NB4 (cell line): ENCODE measurements around the gene VIM.

ENCODE experiments used
- DNase-seq: peaks from one replicate; pipeline ENCODE4 v3.0.0; 2010; ENCODE audit warnings: low read depth
- H3K4me3 ChIP-seq: one replicate; pipeline ENCODE4 v1.5.1; 2011; ENCODE audit warnings: mild to moderate bottlenecking, low read depth, low read length, moderate library complexity
- MYC ChIP-seq: IDR thresholded peaks from 2 replicates; pipeline ENCODE4 v1.6.1; 2011; ENCODE audit warnings: low read depth, low read length
- POLR2A ChIP-seq: IDR thresholded peaks from 2 replicates; pipeline ENCODE4 v1.6.1; 2011; ENCODE audit warnings: mild to moderate bottlenecking; ENCODE audit not compliant: insufficient read length; ENCODE audit errors: extremely low read depth
- TF ChIP-seq, protein P1 (sequence below): IDR thresholded peaks from one replicate; pipeline ENCODE4 v1.5.1; 2012; ENCODE audit warnings: low read depth, low read length
- TF ChIP-seq, protein P2 (sequence below): IDR thresholded peaks from 2 replicates; pipeline ENCODE4 v1.6.1; 2011; ENCODE audit warnings: low read depth, low read length

Gene VIM

DNA sequence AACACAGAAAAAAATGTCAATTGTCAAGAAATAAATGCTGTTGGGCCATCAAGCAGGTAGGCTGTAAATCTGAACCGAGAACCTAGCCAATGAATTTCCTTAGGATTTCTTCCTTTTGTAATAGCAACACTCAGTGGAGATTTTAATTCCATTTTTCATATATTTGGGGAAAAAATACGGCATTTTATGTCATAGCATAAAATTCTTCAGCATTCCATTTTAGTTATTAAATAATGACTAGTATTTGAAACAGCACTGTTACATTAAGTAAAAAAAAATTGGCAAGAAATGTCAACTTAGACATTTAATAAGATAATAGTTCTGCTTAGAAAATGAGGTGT is 12.3 kb upstream of the VIM start:
- no peak overlapping the region for H3K4me3 ChIP-seq
- no peak for DNase-seq
- TF ChIP-seq, protein P1, sequence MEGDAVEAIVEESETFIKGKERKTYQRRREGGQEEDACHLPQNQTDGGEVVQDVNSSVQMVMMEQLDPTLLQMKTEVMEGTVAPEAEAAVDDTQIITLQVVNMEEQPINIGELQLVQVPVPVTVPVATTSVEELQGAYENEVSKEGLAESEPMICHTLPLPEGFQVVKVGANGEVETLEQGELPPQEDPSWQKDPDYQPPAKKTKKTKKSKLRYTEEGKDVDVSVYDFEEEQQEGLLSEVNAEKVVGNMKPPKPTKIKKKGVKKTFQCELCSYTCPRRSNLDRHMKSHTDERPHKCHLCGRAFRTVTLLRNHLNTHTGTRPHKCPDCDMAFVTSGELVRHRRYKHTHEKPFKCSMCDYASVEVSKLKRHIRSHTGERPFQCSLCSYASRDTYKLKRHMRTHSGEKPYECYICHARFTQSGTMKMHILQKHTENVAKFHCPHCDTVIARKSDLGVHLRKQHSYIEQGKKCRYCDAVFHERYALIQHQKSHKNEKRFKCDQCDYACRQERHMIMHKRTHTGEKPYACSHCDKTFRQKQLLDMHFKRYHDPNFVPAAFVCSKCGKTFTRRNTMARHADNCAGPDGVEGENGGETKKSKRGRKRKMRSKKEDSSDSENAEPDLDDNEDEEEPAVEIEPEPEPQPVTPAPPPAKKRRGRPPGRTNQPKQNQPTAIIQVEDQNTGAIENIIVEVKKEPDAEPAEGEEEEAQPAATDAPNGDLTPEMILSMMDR, result no peak
- TF ChIP-seq POLR2A (no peak), MYC (no peak)
- TF ChIP-seq, protein P2, sequence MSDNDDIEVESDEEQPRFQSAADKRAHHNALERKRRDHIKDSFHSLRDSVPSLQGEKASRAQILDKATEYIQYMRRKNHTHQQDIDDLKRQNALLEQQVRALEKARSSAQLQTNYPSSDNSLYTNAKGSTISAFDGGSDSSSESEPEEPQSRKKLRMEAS, result no peak

DNA sequence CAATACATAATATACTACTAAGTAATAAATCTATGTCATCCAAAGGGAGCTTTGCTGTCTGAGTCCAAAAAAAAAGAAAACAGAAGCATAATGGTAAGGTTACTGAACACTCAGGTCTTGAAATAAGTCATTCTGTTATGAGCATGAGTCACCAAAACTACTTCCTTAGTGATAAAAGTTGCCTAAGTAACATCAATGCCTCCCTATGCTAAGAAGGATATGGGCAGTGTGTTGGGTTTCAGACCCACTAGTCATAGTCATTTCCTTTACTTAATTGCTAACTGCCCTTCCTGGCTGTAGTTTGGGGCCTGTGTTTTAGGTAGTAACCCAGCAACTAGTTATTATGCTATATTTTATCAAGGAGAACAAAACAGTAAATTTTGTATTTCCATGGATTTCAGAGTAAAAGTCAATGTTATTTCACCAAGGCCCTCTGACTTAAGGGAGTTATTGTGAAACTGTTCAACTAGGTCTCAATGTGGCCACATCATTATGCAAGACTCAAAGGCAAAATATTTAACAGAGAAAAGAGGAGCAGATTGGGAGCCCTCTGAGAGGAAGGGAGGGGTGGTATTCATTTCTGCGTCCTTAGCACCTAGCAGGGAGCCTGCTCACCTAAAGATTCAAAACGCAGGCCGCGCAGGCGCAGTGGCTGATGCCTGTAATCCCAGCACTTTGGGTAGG is 11.7 kb upstream of the VIM start:
- DNase-seq, result peak; percentile 92
- TF ChIP-seq, protein P2, result no peak
- TF ChIP-seq MYC, result no peak
- TF ChIP-seq, protein P1, result no peak
- no peak for TF ChIP-seq POLR2A
- peak overlapping the region; percentile 30 for H3K4me3 ChIP-seq

DNA sequence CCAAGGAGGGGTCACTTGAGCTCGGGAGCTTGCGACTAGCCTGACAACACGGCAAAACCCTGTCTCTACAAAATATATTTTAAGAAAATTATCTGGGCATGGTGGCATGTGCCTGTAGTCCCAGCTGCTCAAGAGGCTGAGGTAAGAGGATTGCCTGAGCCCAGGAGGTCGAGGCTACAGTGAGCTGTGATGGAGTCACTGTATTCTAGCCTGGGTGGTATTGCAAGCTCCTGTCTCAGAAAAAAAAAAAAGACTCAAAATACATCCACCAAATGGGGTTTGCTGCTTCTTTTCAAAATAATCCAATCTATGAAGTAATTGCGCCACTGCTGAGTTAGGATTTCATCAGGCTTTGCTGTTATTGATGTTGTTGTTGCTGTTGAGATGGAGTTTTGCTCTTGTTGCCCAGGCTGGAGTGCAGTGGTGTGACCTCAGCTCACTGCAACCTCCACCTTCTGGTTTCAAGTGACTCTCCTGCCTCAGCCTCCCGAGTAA is 11.1 kb upstream of the VIM start:
- TF ChIP-seq, protein P1, result no peak
- no peak for TF ChIP-seq POLR2A
- TF ChIP-seq MYC, result no peak
- TF ChIP-seq, protein P2, result no peak
- peak overlapping the region; percentile 30 for H3K4me3 ChIP-seq
- DNase-seq, result peak; percentile 34

DNA sequence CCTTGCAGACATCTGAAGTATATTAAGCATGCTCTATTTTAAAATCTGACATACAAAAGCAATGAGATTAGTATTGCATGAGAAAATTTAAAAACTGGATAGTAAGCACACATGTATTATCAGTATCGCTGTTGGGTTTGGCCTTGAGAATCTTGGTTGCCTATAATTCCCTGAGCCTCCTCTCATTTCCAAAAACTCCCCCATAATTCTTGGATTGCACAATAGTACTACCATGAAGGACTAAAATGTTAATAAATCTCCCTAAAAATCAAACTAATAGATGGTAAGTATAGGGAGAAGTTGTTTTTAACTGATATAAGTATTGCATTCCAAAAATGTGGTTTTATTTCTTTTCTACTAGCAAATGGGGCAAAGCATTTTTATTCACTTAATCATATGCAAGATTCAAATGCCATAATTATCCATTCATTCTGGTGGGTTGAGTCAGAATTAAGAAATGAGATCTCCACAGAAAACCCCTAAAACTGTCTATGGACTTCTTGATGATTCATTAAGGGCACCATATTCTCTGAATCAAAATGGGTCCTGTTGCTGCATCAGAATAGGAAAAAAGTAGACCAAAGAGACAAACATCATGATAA is 10.3 kb upstream of the VIM start:
- TF ChIP-seq, protein P1, result no peak
- TF ChIP-seq, protein P2, result no peak
- TF ChIP-seq MYC (no peak), POLR2A (no peak)
- no peak overlapping the region for H3K4me3 ChIP-seq
- no peak for DNase-seq

DNA sequence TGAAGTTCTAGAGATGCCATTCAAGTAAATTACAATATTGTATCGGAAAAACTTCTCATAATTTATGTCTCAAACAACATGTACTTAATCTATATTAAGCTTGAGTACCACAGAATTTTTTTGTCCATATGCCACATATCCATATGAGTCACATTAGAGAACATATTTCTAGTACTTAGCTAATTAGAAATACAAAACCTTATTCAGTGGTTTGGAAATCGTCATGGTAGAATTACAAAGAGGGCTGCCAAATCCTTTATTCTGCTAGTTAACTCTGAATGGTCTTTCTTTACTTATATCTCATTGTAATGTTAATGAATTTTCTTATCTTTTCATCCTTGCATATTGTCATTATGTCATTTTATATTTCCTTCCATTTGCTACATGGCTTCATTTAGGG is 9.0 kb upstream of the VIM start:
- TF ChIP-seq, protein P2, result no peak
- TF ChIP-seq POLR2A (no peak), MYC (no peak)
- TF ChIP-seq, protein P1, result no peak
- DNase-seq, result no peak
- H3K4me3 ChIP-seq, result no peak overlapping the region
